Stimulated activated CD8-positive, alpha-beta memory T cell treated with anti-CD3 and anti-CD28 coated beads, Interleukin-2, amount 100 ng/mL, for 1 hour (primary cell): ENCODE data around the gene ANKRD50.

Experiments
- DNase-seq, 2 donors: peaks; one replicate each; pipeline ENCODE4 v3.0.0-alpha.2; 2020; ENCODE audit warnings: low read depth in 2 of 2

ANKRD50 gene

GRCh38 chr4:124708517-124709300, 3.8 kb downstream of the ANKRD50 start:
- no peak for DNase-seq

- no peak for DNase-seq
Measured at GRCh38 chr4:124705393-124705792, 7.1 kb downstream of the ANKRD50 start.

GRCh38 chr4:124703154-124703553, 9.4 kb downstream of the ANKRD50 start:
- DNase-seq: no peak

- DNase-seq: no peak
Measured at GRCh38 chr4:124697441-124697840, 15.1 kb downstream of the ANKRD50 start.

GRCh38 chr4:124696182-124696581, 16.4 kb downstream of the ANKRD50 start:
- DNase-seq: no peak

- no peak for DNase-seq
Measured at GRCh38 chr4:124694946-124695598, 17.5 kb downstream of the ANKRD50 start.

GRCh38 chr4:124694306-124694705, 18.2 kb downstream of the ANKRD50 start:
- DNase-seq: no peak

- no peak for DNase-seq
Measured at GRCh38 chr4:124691801-124692200, 20.7 kb downstream of the ANKRD50 start.

GRCh38 chr4:124686279-124686678, 26.3 kb downstream of the ANKRD50 start:
- DNase-seq: no peak

GRCh38 chr4:124685851-124686250, 26.7 kb downstream of the ANKRD50 start:
- DNase-seq: no peak

GRCh38 chr4:124684301-124684700, 28.2 kb downstream of the ANKRD50 start:
- no peak for DNase-seq

GRCh38 chr4:124682384-124682783, 30.1 kb downstream of the ANKRD50 start:
- DNase-seq: no peak

- no peak for DNase-seq
Measured at GRCh38 chr4:124666496-124666895, 46.0 kb downstream of the ANKRD50 start.

GRCh38 chr4:124658795-124659194, 53.7 kb downstream of the ANKRD50 start:
- no peak for DNase-seq

GRCh38 chr4:124650614-124651013, 61.9 kb downstream of the ANKRD50 start:
- DNase-seq: no peak

GRCh38 chr4:124647599-124647998, 64.9 kb downstream of the ANKRD50 start:
- DNase-seq: no peak

GRCh38 chr4:124644621-124645020, 67.9 kb downstream of the ANKRD50 start:
- no peak for DNase-seq

GRCh38 chr4:124642846-124643245, 69.7 kb downstream of the ANKRD50 start:
- DNase-seq: no peak

GRCh38 chr4:124641715-124642381, 70.7 kb downstream of the ANKRD50 start:
- no peak for DNase-seq

GRCh38 chr4:124640022-124640730, 72.4 kb downstream of the ANKRD50 start:
- no peak for DNase-seq

GRCh38 chr4:124637321-124637720, 75.2 kb downstream of the ANKRD50 start:
- no peak for DNase-seq

GRCh38 chr4:124636788-124637187, 75.7 kb downstream of the ANKRD50 start:
- DNase-seq: no peak
